GM04504 (cell line): ENCODE data around the gene JAK3.
"Not testable (repeated sequence)": the region's sequence is repeated elsewhere in the genome, so short reads cannot be mapped to it uniquely, and the experiment has no call there.

Experiments
- DNase-seq: peaks from one replicate; pipeline ENCODE4 v3.0.0-alpha.2; 2012; ENCODE audit warnings: low read depth

The JAK3 gene

DNA sequence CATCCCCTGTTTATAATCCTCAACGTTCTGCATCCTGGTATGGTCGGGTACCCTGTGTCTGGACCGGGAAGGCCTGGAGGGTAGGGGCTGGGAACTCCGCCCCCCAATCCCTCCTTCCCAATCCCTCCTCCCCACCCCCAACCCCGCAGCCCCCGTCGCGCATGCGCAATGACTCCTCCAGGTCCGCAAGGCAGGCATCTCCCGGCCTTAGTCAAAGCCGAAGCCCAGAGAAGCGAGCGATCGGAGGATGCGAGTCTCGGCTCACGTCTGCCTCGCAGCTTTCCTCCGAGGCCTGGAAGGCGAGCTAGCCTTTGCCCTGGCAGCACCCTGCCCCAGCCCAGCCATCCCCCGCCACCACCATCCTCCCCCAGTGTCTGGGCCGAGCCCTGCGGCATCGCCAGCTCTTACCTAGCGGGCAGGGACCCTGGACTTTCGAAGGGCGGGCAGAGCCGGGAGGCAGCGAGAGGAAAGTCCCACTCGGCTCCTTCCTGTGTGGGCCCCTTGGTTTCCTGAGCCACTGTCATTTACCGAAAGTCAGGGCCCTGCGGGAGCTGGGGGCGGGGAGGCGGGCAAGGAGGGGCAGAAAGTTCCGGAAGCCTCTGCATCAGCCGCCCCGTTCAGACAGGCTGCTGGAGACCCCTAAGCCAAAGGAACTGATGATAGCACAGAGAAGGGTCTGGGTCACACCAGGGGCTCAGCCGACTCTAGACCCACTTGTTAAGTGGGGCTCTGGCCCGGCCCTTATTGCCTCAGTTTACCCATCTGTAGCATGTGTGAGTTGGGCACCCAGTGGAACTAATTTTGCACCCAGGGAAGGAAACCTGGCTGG lies at the start of gene JAK3:
TSS of gene JAK3 (minus strand) at position 445 of the 829 bp plus-strand sequence. CDS start 3,565 bp downstream, outside the sequence.
- no peak for DNase-seq

DNA sequence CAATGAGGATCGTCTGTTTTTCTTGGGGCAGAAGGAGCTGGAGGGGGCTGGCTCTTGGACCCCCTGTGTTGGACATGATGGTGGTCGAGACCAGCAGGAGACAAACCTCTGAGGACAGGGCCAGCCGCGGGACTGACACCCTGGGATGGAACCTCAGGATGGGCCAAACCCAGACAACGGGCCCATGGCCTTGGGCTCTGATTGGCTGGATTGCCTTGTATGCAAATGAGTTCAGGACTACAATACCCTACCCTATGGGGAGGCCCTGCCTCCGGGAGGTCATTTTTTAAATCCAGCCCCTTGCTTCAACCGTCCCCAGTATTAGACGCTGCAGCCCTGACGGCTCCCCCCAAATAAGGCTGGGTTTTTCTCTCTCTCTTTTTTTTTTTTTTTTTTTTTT lies 46.0 kb upstream of the JAK3 start:
- DNase-seq: no peak

DNA sequence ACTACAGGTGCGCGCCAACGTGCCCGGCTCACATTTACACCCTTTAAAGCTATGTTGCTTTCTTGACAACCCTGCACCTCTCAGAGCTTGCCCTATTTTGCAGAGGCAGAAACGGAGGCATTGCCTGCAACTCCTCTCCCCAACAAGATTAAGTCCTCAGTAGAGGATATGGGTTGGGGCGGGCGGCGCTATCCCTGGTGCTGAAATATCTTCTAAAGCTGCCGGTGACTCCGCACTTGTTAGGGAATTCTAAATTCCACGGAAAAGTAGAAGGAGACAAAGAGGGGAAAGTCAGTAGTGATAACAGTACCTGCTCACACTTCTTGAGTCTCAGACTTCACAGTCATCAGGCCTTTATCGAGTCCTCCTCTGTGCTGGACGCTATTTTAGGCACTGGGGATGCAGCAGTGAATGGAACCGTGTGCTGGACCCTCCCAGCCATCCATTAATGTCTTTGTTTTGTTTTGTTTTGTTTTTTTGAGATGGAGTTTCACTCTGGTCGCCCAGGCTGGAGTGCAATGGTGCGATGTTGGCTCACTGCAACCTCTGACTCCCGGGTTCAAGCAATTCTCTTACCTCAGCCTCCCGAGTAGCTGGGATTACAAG lies 41.9 kb upstream of the JAK3 start:
- no peak for DNase-seq

DNA sequence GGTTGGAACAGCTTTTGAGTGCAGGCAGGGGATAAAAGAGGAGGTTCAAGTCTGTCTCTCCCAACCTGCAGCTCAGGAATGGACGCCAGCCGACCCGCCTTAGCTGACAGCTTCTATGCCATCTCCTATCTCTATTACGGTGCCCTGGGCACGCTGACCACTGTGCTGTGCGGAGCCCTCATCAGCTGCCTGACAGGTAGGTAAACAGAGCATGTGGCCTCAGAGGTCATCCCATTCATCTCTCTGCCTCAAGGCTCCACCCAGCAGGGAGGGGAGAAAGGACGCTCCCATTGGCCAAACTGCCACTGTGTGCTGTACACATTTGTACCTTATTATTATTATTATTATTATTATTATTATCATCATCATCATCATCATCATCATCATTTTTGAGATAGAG lies 40.5 kb upstream of the JAK3 start:
- no peak for DNase-seq

DNA sequence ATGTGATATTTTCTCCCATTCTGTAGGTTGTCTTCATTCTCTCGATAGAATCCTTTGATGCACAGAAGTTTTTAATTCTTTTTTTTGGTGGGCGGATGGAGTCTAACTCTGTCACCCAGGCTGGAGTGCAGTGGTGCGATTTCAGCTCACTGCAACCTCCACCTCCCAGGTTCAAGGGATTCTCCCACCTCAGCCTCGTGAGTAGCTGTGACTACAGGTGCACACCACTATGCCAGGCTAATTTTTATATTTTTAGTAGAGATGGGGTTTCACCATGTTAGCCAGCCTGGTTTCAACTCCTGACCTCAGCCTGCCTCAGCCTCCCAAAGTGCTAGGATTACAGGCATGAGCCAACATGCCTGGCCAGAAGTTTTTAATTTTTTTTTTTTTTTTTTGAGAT lies 39.4 kb upstream of the JAK3 start:
- not testable (repeated sequence) for DNase-seq

DNA sequence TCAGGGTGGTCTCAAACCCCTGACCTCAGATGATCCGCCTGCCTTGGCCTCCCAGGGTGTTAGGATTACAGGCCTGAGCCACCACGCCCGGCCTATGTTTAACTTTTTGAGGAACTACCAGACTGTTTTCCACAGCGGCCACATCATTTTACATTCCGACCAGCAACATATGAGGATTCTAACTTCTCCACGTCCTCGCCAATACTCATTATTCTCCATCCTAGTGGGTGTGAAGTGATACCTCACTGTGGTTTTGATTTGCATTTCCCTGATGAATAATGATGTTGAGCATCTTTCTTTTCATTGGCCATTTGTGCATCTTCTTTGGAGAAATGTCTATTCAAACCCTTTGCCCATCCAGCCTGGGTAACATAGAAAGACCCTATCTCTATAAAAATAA lies 38.7 kb upstream of the JAK3 start:
- no peak for DNase-seq

DNA sequence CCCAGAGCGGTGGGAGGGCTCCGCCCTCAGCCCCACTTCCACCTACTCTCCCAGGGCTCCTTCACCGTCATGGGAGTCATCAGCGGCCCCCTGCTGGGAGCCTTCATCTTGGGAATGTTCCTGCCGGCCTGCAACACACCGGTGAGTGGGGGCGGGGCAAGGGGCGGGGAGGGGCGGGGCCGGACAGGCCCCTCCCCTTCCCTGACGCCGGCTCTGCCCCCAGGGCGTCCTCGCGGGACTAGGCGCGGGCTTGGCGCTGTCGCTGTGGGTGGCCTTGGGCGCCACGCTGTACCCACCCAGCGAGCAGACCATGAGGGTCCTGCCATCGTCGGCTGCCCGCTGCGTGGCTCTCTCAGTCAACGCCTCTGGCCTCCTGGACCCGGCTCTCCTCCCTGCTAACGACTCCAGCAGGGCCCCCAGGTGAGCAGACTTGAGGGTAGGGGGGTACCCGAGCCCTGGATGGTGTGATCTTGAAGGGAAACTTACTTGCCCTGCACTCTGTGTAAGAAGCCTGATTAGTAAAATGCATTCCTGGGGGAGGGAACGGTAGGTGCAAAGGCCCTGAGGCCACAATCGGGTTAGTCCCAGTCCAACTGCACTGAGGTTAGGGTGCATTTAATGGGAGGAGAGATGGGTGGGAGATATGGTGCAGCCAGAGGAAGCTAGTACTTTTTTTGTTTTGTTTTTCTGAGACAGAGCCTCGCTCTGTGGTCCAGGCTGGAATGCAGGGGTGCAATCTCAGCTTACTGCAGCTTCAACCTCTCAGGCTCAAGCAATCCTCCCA lies 36.0 kb upstream of the JAK3 start:
- DNase-seq: no peak

DNA sequence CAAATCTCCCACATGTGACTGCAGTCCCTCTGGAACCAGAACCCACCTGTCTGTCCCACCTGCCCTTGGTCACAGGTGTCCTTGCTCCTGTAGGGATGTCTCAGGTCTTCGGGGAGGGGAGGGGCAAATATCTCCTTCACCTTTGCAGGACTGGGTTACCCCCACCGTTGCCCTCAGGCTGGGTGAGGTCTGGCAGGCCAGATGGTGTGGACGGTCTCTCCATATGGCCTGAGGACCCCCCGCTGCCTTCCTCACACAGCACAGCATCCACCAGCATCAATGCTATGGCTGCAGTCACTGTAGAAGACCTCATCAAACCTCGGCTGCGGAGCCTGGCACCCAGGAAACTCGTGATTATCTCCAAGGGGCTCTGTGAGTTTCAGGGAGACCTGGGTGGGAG lies 33.9 kb upstream of the JAK3 start:
- no peak for DNase-seq

DNA sequence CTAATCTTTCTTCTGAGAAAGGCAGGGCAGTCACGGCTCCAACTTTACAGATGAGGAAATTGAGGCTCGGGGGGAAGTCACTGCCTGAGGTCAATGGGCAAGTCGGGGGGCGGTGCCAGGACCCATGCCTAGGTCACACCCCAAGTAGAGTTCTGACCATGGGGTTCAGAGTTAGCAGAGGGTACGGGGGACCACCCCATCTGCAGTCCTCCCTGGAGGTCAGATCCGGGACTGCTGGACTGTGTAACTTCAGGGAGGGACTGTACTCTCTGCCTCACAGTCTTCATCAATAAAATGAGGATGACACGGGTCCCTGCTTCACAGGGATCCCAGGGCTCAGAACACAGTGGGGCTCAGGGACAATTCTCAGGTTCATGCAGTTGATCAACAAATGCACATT lies 31.7 kb upstream of the JAK3 start:
- DNase-seq: no peak

DNA sequence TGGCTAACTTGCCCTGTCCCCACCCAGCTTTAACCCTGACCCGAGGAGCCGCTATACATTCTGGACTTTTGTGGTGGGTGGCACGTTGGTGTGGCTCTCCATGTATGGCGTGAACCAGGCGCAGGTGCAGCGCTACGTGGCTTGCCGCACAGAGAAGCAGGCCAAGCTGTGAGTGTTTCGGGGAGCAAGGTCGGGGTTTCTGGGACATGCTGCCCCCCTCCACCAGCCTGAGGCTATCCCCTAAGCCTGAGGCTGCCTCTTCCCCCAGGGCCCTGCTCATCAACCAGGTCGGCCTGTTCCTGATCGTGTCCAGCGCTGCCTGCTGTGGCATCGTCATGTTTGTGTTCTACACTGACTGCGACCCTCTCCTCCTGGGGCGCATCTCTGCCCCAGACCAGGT lies 29.9 kb upstream of the JAK3 start:
- DNase-seq: no peak

DNA sequence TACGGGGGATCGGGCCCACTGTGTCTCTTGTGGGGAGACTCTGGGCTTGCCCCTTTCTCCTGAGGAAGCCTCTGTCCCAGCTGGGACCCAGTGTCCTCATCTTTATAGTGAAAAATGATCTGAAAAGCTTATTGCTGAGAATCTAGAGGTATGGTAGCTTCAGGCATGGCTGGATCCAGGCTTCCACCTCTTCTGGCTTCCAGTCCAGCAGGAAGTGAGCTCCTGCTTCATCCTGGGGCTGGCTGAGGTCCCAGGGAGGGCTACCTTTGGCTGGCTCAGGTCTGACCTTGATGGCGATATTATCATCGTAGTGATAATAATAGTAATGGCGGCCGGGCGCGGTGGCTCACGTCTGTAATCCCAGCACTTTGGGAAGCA lies 27.0 kb upstream of the JAK3 start:
- no peak for DNase-seq

DNA sequence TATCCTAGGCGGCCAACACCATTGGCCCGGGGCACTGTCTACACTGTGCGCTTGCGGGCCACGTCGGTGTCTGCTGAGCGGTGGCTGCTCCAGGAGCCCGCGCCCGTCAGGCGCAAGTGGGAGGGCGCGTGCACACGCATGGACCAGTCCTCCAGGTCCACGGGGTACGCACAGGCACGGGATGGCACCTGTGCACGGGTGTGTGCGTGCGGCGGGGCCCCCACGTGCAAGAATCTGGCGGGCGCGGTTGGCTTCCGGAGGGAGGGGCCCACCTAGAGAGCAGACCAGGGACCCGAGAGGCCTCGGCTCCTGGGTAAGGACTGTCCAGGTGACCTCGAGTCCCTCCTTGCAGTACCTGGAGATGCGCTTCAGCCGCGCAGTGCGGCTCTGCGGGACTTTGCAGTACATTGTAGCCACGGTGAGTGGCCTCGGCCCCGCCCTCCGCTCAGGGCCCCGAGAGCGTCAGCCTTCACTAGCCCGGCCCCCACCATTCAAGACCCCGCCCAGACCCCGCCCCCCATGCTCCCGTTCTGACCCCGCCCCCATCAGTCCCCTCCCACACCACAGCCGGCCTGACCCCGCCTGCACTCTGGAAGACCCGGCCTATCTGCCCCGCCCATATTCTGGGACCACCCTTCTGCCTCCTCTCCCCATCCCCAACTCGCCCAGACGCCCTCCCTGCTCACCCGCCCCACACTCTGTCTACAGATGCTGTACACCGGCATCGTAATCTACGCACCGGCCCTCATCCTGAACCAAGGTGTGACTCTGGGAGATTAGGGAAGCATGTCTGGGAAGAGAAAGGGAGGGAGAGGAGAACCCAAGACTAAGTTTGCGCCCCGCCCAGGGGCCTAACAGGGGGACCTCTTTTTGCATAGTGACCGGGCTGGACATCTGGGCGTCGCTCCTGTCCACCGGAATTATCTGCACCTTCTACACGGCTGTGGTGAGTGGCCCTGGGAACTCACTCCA lies 26.3 kb upstream of the JAK3 start:
- DNase-seq: no peak

DNA sequence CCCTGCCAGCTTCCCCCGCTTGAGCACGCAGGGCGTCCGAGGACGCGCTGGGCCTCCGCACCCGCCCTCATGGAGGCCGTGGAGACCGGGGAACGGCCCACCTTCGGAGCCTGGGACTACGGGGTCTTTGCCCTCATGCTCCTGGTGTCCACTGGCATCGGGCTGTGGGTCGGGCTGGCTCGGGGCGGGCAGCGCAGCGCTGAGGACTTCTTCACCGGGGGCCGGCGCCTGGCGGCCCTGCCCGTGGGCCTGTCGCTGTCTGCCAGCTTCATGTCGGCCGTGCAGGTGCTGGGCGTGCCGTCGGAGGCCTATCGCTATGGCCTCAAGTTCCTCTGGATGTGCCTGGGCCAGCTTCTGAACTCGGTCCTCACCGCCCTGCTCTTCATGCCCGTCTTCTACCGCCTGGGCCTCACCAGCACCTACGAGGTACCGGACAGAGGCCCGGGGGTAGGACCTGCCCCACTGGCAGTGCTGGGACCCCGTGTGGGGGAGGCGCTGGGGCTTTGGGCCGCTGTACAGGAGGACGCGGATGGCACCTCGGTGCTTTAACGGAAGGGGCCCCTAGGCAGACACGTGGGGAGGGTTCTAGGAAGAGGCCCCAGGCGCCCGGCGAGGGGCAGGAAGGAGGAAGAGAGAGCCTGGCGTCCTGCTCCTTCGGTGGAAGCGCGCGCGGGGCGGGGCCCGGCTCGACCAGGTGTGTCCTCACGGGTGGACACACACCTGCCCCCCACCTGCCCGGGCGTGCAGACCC lies 24.6 kb upstream of the JAK3 start:
- no peak for DNase-seq

DNA sequence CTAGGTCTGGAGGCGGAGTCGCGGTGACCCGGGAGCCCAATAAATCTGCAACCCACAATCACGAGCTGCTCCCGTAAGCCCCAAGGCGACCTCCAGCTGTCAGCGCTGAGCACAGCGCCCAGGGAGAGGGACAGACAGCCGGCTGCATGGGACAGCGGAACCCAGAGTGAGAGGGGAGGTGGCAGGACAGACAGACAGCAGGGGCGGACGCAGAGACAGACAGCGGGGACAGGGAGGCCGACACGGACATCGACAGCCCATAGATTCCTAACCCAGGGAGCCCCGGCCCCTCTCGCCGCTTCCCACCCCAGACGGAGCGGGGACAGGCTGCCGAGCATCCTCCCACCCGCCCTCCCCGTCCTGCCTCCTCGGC lies 24.1 kb upstream of the JAK3 start, which contains the start of gene SLC5A5:
TSS of gene SLC5A5 (plus strand) at position 68 of the 373 bp plus-strand sequence. CDS start 375 bp downstream, outside the sequence.
- no peak for DNase-seq

DNA sequence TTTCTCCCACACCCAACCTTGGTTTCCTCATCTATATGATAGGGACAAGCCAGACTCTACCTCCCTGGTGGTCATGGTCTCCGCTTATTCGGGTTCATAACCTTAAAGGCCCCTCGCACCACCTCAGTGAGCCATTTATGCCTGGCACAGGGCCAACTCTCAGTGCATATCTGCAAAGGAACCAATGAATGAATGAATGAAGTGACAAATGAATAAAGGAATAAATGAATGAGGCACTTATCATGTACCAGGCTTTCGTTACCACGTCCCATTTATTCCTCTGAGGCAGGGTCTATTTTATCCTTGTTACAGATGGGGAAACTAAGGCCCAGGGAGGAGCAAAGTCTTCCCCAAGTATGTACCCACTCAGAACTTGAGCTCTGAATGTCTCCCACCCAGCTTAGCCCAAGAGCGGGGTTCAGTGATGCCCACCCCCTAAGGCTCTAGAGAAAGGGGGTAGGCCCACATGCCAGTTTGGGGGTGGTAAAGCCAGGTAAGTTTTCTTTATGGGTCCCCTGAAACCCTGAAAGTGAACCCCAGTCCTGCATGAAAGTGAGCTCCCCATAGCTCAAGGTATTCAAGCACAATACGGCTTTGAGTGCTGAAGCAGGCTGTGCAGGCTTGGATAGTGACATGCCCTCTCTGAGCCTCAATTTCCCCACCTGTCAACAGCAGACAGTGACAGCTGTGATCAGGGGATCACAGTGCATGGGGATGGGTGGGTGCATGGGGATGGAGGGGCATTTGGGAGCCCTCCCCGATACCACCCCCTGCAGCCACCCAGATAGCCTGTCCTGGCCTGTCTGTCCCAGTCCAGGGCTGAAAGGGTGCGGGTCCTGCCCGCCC lies 23.5 kb upstream of the JAK3 start:
- DNase-seq: no peak

DNA sequence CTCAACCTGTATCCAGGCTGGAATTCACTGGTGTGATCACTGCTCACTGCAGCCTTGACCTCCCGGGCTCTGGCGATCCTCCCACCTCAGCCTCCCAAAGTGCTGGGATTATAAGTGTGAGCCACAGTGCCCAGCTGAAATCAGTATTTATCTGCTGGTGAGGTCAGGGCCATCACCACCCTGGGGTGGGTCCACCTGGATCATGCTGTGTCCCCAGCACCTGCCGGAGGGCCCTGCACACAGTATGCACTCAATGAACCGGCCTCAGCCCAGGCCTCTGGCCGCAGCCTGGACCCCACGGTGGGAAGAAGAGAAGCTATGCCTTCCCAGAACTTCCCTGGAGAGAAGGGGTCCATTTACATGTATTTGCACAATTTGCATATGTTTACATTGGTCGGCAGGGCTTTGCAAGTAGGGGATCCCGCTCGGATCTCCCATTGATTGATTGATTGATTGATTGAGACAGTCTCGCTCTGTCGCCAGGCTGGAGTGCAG lies 21.4 kb upstream of the JAK3 start:
- DNase-seq: no peak

DNA sequence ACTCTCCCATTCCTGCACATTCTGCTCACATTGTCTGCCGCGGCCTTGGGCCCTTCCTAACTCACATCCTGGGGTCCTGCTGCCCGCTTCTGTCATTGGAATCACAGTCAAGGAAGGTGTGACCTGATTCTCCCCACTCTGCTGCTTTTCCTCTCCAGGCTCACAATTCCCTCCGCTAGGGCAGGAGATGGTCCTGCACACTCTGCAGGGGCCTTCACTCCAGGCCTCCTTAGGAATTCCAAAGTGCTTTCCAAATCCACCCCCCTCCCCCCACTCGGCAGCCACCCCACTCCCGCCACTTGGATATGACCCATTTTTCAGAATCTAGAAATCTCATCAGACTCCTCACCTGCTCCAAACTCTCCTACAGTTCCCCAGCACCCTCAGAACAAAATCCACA lies 20.9 kb upstream of the JAK3 start:
- no peak for DNase-seq

DNA sequence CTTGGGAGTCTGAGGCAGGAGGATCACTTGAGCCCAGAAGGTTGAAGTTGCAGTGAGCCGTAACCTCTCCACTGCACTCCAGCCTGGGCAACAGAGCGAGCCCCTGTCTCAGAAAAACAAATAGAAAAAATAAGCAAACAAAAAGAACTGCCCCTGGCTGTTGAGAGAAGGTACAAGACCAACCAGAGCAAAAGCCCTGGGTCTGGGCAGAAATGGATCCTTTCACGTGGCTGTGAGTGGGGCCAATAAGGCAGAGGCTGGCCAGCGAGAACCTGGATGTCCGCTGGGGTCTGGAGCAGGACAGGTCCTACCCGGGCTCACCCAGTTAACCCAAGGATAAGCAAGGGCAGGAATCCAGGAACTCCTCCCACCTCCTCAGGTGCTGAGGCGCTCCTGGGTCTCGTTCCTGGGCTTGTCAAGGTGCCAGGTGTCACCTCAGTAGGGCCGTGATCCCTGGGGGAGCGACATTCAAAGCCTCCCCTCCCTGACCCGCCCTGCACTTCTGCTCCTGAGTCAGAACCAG lies 19.2 kb upstream of the JAK3 start:
- no peak for DNase-seq

DNA sequence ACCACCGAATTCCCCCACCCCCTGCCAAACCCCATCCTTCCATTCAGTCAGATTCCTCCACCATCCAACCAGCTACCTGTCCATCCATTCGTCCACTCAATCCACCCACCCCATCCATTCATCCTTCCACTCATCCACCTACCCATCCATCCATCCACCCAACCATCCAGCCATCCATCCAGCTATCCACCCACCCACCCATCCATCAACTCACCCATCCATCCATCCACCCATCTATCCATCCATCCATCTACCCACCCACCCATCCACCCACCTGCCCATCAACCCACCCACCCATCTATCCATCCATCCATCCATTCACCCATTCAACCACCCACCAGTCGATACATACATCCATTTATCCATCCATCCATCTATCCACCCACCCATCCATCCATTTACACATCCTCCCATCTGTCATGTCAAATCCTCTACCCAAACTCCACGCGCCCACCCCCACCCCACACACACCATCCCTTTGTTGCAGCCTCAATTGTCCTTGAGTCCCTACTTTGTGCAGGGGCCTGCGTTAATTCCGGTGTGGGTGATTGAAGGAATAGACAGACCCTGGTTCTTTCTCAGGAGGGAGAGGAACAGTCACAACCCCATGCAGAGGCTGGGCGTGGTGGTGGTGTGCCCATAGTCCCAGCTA lies 18.7 kb upstream of the JAK3 start:
- DNase-seq: no peak
